Measurements from ENCODE around the gene C1orf21. TPM values are rescaled to one million over a fixed set of nuclear protein-coding genes. Genes with fewer than 3 reads are reported as not detected.

C1orf21 gene
- polyA plus RNA-seq, 4 donors: 31.1 to 57.0 (median 42.3) TPM

DNA sequence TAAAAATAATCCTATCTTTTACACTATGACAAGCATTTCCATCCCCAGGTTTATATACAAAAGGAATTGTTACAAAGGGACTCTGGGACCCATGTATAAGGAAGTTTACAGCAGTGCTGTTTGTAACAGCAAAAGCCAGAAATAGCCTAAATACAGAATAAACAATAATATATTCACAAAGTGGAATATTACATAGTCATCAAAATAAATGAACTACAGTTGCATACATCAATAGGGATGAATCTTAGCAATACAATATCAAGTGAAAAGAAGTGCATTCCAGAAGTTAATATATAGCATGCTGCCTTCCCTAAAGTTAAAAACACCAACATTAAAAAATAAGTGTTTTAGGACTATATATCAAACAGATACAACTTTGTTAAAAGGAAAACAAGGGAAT, 290.5 kb downstream of the C1orf21 start:
- DNase-seq (ENCODE audit: low read depth in 4 of 4, low spot score in 3 of 4): no peak
